NCI-H82 (cell line): ENCODE measurements around the gene MB21D2.
A peak's percentile ranks its signal among the peaks of the same experiment; 100 is the strongest.

ENCODE experiments used
- DNase-seq: peaks from one replicate; lab custom pipeline; 2025; lab: John Stamatoyannopoulos, UW

Gene MB21D2

DNA sequence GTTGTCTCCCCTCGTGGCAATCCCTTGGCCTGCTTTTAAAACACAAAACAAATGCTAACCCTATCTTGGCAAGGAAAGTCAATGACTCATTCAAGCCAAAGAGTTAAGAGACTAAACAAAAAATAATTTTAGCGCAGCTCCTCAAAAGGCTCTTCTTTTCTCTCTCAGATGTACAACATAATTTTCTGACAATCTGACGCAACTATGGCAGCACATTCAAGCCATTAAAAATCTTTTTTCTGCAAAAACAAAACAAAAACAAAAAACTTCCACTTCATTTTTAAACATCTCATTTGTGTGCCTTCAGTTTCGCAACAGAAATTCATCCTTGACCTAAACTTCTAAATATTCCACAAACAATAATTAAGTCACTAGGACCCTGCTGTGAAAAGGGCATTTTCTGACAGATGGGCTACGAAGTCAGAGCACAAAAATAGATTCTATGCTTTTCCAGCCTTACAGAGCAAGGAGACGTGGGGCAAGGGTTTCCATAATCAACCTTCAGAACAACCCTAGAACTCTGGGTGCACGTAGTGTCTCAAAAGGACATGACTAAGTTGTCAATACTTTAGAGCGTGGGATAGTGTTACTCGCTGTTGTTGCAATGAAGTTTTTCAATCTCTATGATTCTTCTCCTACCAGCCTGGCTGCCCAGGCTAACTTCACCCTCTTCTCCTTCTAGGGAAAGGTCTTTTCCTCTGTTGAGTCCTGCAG is 84.3 kb downstream of the MB21D2 start:
- DNase-seq = no peak

GRCh38 chr3:192831801-192832347 is 85.8 kb downstream of the MB21D2 start:
- DNase-seq = no peak

DNA sequence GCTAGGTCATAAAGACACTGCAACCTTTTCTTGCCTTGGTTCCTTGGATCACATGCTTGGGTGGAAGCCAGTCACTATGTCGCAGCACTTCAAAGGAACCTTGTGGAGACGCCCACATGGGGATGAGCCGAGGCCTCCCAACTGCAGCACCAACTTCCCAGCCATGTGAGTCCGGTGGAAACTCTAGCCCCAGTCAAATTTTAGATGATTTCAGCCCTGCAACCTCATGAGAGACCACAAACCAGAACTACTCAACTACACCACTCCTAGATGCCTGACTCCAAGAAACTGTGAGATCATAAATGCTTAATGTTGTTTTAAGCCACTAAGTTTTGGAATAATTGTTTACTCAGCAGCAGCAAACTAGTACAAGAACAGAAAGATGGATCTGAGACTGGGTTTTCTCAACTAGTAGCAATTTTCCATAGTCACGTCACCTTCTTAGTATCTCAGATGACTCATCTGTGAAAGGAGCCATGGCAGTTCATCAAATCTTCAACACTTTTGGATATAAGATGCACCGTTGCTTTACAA is 86.5 kb downstream of the MB21D2 start:
- DNase-seq = no peak

GRCh38 chr3:192830291-192831110 is 87.2 kb downstream of the MB21D2 start:
- DNase-seq = peak; percentile 83

DNA sequence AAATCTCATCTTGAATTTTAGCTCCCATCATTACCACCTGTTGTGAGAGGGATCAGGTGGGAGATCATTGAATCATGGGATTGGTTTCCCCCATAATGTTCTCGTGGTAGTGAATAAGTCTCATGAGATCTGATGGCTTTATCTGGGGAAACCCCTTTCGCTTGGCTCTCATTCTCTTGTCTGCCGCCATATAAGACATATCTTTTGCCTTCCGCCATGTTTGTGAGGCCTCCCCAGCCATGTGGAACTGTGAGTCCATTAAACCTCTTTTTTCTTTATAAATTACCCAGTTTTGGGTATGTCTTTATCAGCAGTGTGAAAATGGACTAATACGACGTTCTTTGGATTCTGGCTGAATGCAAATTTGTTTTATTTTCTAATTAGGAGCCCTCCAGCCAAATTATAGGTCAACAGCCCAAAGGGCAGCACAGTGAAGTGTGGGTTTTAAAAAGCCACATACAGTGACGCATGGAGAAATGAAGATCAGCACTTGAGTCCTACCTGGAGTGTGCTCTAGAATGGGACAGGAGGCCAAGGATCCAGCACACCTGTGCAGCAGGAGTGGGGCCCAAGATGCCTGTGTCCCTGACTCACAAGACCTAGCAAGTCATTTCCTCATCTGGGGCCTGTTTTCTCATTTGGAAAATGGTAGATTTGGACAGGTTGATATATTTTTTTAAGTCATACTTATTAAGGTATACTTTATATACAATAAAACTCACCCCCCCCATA is 89.6 kb downstream of the MB21D2 start:
- DNase-seq = no peak

DNA sequence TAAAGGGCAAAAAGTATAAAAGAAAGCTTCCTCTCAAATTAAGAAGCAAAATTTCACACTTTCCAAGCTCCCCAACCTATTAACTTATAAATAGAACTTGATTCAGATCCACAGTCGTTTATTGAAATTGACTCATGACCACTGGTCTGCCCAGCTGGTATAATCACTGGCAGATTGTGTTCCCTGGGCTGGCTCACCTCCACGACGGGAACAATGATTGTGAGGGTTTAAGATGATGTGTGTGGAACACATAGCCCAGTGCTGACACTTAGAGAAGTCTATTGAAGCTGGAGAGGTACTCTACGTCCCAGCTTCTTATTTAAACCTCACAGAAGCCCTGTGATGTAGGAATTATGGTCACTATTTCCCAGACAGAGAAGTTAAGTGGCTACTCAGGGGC is 90.4 kb downstream of the MB21D2 start:
- DNase-seq = no peak

DNA sequence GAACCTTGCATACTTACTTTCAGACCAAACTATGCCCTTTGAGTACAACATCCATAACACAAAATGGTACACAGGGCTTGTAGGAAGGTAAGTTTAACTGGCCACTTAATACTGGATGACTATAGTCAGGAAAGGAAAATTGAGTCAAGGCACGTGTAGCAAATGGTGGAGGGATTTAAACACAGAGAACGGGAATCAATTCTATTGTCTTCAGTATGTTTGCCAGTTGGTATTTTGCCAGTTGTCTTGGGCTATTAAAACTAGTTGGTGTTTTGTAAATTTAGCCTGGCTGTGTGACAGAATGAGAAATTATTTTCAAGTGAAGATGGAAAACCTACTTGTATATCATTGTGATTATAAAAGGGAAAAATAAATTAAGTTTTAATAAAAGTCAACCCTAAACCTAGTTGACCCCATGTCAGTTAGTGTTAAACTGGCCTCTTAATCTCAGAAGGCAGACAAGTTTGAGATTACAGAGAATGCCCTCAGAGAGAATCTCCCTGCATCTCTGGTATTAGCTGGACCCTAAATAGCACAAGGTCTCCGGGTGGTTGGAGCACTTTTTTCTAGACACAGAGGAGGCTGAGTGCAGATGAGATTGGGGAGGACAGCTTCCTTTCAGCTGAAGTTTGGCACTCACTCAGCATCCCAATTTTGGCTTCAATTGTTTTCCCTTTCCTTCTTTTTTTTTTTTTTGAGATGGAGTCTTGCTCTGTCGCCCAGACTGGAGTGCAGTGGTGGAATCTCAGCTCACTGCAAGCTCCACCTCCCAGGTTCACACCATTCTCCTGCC is 91.2 kb downstream of the MB21D2 start:
- DNase-seq = no peak

DNA sequence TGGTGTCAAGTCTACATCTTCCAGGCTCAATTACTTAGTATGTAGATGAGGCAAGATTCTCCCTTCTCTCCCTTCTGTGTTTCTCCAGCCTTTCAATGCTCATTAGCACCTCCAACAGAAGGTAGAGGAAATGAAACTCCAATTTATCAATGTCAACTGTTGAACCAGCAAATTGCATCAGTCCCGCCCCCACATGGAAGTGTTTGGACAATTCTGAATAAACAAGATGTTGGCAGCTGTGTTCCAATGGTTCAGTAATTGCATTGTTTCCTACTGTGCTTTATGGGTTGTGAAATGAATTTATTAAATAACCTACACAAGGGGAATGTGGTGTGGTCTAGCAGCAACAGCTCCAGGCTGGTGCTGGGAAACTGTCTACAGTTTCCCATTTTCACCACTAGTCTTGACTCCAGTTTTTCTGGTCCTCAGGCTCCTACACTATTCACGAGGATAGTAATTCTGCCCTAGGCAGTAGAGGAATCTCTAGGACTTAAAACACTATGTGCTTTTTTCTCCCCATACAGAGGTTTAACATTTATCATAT is 91.9 kb downstream of the MB21D2 start:
- peak; percentile 41 for DNase-seq

GRCh38 chr3:192825216-192825615 is 92.4 kb downstream of the MB21D2 start:
- DNase-seq = no peak

GRCh38 chr3:192824313-192824712 is 93.3 kb downstream of the MB21D2 start:
- DNase-seq = no peak

GRCh38 chr3:192821161-192821560 is 96.5 kb downstream of the MB21D2 start:
- DNase-seq = no peak

GRCh38 chr3:192820161-192820560 is 97.5 kb downstream of the MB21D2 start:
- no peak for DNase-seq

DNA sequence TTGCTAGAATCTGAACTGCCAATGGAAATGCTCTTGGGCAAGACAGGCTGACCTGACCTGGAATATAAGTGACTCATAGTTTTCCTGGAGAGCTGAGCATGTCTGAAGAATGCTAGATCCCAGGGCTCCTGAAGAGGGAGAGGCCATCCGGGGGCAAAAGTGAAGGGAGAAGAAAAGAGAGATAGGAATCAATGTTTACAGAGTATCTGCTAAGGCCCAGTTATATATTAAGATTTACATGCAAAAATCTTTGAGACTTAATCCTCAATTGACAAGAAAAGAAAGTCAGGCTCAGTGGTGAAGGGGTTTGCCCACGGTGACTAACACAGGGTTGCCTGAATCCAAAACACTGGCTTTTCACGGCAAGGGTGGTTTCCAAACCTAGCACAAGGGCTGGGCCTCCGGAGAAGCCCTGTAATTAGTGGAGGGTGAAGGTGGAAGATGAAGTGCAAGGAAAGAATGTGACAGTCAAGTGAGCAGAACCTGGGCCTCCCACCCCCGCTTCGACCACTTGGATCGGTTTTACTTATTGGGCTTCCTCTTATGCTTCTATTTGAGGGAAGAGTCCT is 98.6 kb downstream of the MB21D2 start:
- no peak for DNase-seq

DNA sequence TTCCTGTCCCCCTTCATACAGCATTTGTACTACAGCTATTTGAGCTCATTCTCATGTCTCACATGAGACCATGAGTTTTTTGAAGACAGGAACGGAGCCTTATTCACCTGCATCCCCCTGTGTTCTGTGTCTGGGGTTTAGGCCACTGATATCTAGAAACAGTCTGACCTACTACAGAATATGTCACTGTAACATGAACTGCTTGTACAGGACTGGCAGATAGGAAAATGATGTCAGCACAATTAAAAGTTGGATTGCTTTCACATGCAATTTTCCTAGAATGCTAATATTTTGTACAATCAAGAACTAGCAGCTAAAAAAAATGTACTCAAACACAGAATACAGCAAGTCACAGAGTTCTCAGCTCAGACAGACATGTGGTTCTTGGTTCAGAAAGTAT is 99.5 kb downstream of the MB21D2 start:
- no peak for DNase-seq

DNA sequence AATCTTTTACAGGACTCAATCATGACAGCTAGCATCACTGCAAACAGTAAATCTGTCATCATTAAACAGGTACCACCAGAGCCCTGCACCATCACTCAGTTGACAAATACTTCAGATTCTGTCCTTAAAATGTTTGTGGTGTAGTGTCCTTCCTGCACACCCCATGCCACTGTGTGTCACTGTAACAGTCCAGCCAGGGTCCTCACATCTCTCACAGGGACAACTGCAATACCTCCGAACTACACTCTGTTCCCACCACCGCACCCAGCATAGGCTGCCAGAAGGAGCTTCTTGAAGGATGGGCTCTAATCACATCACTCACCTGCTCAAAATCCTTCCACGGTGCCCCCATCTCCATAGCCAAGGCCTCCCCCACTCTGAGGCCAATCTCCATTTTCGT is 100.2 kb downstream of the MB21D2 start:
- DNase-seq = no peak

- DNase-seq = no peak
Measured at GRCh38 chr3:192817053-192817452, 100.6 kb downstream of the MB21D2 start.

DNA sequence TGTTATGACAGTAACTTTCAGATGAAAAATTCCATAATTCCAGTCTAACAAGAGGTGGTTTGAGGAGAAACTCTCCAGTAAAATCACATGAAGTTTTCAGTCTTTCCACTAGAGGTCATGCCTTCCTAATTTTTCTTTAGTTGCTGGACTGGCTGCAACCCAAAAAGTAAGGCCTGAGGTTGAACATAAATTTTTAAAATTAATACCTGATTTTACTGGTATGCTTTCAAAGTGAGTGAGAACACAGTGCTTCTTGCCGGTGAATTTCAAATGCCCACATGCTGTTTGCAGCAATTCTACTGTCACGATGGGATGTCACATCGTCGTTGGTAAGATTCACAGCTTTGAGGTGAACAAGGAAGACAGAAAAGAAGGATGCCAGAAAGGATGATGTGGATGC is 101.3 kb downstream of the MB21D2 start:
- peak; percentile 77 for DNase-seq

DNA sequence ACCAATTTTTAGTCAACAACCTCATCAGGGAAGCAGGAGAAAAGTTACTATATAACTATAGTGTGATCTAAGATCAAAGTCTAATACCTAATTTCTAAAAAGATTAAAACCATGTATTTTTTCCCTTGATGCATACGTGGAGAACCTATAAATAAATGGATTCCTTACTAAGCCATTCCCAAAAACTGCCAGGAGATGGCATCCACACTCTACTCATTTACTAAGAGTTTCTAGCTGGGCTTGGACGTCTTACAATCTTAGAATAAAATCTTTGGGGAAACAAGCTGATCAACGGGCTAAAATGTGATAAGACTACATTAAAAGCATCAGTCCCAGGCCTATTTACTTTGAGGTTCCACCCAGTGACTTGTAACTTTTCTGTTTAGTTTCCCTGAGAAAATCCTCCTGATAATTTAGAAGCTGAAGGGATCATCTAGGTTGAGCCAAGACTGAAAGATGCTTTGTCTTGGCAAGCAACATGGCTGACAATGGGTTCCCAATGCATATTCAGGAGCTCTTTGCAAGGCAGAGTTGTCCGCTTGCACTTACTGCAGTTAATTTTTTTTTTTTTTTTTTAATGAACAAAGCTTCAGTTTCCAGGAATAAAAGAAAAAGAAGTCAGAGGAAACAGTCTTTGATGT is 104.8 kb downstream of the MB21D2 start:
- DNase-seq = peak; percentile 84

DNA sequence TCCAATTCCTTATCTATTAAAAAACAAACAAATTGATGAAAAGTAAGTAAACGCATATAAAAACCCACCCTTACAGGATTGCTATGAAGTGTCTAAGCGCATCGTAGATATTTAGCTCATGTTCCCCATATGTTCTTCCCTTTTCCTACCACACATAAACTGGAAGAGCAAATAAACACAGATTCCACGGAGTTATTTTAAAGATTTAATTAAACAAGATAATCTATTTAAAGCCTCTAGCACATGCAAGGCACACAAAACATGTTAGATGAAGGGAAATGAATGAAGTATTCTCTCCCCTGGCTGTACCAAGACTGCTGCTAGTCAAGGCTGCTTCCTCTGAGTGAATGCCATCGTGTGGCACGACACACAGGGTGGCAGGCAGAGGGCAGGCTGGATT is 111.9 kb downstream of the MB21D2 start:
- DNase-seq = no peak

GRCh38 chr3:192804502-192804901 is 113.2 kb downstream of the MB21D2 start:
- DNase-seq = no peak
